Measurements from ENCODE around the gene ELOVL3. TPM values are rescaled to one million over a fixed set of nuclear protein-coding genes. Genes with fewer than 3 reads are reported as not detected.

Gene ELOVL3
- polyA plus RNA-seq, 1 donor (not counting 4 experiments of a cell fraction or from before 2014, with no cell fraction given), result 0.26 TPM

DNA sequence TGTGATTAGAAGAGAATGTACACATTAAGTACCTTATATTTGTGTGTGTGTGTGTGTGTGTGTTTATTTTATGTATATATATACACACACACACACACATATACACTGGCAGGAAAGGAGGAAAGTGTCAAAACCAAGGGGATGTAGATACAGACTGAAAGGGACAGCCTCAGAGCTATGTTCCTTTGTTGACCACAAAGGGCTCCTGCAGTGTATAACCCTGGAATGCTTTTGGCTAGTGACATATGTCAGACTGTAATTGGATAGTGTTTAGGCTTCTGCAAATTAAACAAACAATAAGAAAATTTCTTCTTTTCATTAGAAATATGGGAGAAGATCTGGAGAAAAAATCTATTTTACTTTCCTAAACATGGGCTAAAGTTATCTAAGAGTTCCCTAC is 35.1 kb downstream of the ELOVL3 start:
- H3K36me3 ChIP-seq (ENCODE audit: control insufficient read depth in 2 of 2, extremely low read depth in 1 of 2, insufficient read depth in 2 of 2, low read length in 2 of 2), result peaks cover 5% of the 10 kb centered on the region in 2 experiments
- TF ChIP-seq, protein P1, sequence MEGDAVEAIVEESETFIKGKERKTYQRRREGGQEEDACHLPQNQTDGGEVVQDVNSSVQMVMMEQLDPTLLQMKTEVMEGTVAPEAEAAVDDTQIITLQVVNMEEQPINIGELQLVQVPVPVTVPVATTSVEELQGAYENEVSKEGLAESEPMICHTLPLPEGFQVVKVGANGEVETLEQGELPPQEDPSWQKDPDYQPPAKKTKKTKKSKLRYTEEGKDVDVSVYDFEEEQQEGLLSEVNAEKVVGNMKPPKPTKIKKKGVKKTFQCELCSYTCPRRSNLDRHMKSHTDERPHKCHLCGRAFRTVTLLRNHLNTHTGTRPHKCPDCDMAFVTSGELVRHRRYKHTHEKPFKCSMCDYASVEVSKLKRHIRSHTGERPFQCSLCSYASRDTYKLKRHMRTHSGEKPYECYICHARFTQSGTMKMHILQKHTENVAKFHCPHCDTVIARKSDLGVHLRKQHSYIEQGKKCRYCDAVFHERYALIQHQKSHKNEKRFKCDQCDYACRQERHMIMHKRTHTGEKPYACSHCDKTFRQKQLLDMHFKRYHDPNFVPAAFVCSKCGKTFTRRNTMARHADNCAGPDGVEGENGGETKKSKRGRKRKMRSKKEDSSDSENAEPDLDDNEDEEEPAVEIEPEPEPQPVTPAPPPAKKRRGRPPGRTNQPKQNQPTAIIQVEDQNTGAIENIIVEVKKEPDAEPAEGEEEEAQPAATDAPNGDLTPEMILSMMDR (optimal IDR thresholded peaks at IDR 0.05 in 1 of 3, IDR thresholded peaks at IDR 0.05 in 1 of 3, conservative IDR thresholded peaks at IDR 0.05 in 1 of 3; ENCODE audit: extremely low read depth in 1 of 3, insufficient read depth in 2 of 3, low read length in 3 of 3), result no peak
- no peak for TF ChIP-seq EZH2 (IDR thresholded peaks at IDR 0.05; ENCODE audit: low read length)
- DNase-seq (ENCODE audit: low read depth, low spot score), result no peak
- peaks cover 47% of the 10 kb centered on the region for H3K79me2 ChIP-seq (ENCODE audit: control insufficient read depth, insufficient read depth, low read length)
- no peaks in the 10 kb centered on the region for H3K9me3 ChIP-seq (ENCODE audit: control insufficient read depth, low read depth, low read length)
- H3K27me3 ChIP-seq (ENCODE audit: control insufficient read depth, extremely low read depth, insufficient read depth, low read length), result no peaks in the 10 kb centered on the region
- H3K9me1 ChIP-seq (ENCODE audit: control insufficient read depth, extremely low read depth, insufficient read depth, low read length), result no peaks in the 10 kb centered on the region
- no peak overlapping the region for H2AFZ ChIP-seq (ENCODE audit: control insufficient read depth, low read length)
- peaks cover 4% of the 10 kb centered on the region for H4K20me1 ChIP-seq (ENCODE audit: control insufficient read depth, extremely low read depth, insufficient read depth, low read length)
- no peak overlapping the region for H3K4me3 ChIP-seq (ENCODE audit: control insufficient read depth in 2 of 3, extremely low read depth in 1 of 3, insufficient read depth in 2 of 3, low read depth in 1 of 3, low read length in 3 of 3)
- no peak for FAIRE-seq
- dilution Hi-C loops (cut with MboI; ENCODE audit: extremely low pct_ligation_motif_present, low sequenced_read_pairs), result no loop called here
- H3K4me1 ChIP-seq (ENCODE audit: control insufficient read depth, extremely low read depth, insufficient read depth, low read length), result no peaks in the 10 kb centered on the region
- H3K27ac ChIP-seq (ENCODE audit: control insufficient read depth, insufficient read depth, low read length), result no peak overlapping the region
- H3K4me2 ChIP-seq (ENCODE audit: control insufficient read depth, extremely low read depth, insufficient read depth, low read depth, low read length), result no peak overlapping the region
- H3K9ac ChIP-seq (ENCODE audit: control insufficient read depth, extremely low read depth, insufficient read depth, low read length), result no peak overlapping the region

DNA sequence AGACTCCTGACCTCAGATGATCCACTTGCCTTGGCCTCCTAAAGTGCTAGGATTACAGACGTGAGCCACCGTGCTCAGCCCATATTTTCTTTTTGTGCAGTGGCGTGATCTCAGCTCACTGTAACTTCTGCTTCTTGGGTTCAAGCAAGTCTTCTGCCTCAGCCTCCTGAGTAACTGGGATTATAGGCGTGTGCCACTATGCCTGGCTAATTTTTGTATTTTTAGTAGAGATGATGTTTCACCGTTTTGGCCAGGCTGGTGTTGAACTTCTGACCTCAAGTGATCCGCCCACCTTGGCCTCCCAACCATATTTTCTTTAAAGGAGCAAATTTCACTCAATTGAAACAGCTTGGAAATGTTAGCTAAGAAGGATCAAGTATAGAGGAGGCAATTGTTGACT is 35.7 kb downstream of the ELOVL3 start:
- H3K9me3 ChIP-seq (ENCODE audit: control insufficient read depth, low read depth, low read length), result no peaks in the 10 kb centered on the region
- DNase-seq (ENCODE audit: low read depth, low spot score), result no peak
- peaks cover under 1 to 5% of the 10 kb centered on the region in 2 experiments for H3K36me3 ChIP-seq (ENCODE audit: control insufficient read depth in 2 of 2, extremely low read depth in 1 of 2, insufficient read depth in 2 of 2, low read length in 2 of 2)
- H3K9me1 ChIP-seq (ENCODE audit: control insufficient read depth, extremely low read depth, insufficient read depth, low read length), result no peaks in the 10 kb centered on the region
- no peaks in the 10 kb centered on the region for H3K27me3 ChIP-seq (ENCODE audit: control insufficient read depth, extremely low read depth, insufficient read depth, low read length)
- H3K4me3 ChIP-seq (ENCODE audit: control insufficient read depth in 2 of 3, extremely low read depth in 1 of 3, insufficient read depth in 2 of 3, low read depth in 1 of 3, low read length in 3 of 3), result no peak overlapping the region
- no peak for FAIRE-seq
- TF ChIP-seq, protein P1 (optimal IDR thresholded peaks at IDR 0.05 in 1 of 3, IDR thresholded peaks at IDR 0.05 in 1 of 3, conservative IDR thresholded peaks at IDR 0.05 in 1 of 3; ENCODE audit: extremely low read depth in 1 of 3, insufficient read depth in 2 of 3, low read length in 3 of 3), result no peak
- TF ChIP-seq EZH2 (IDR thresholded peaks at IDR 0.05; ENCODE audit: low read length), result no peak
- peaks cover 45% of the 10 kb centered on the region for H3K79me2 ChIP-seq (ENCODE audit: control insufficient read depth, insufficient read depth, low read length)
- no peak overlapping the region for H3K9ac ChIP-seq (ENCODE audit: control insufficient read depth, extremely low read depth, insufficient read depth, low read length)
- dilution Hi-C loops (cut with MboI; ENCODE audit: extremely low pct_ligation_motif_present, low sequenced_read_pairs), result no loop called here
- peaks cover 4% of the 10 kb centered on the region for H4K20me1 ChIP-seq (ENCODE audit: control insufficient read depth, extremely low read depth, insufficient read depth, low read length)
- no peak overlapping the region for H3K4me2 ChIP-seq (ENCODE audit: control insufficient read depth, extremely low read depth, insufficient read depth, low read depth, low read length)
- H3K27ac ChIP-seq (ENCODE audit: control insufficient read depth, insufficient read depth, low read length), result no peak overlapping the region
- H3K4me1 ChIP-seq (ENCODE audit: control insufficient read depth, extremely low read depth, insufficient read depth, low read length), result no peaks in the 10 kb centered on the region
- no peak overlapping the region for H2AFZ ChIP-seq (ENCODE audit: control insufficient read depth, low read length)

All from keratinocyte (primary cell).